PC-9 (cell line): ENCODE data around the gene DPYD. TPM values are rescaled to one million over a fixed set of nuclear protein-coding genes. Genes with fewer than 3 reads are reported as not detected.

Experiments
- BruUV-seq: library from RNA; stranded (reverse); fragments of 400-500 nt; replicated peaks from 2 replicates; lab custom pipeline; 2021; lab: Mats Ljungman, UMichigan
- CTCF ChIA-PET: fragments of 300-600 bp; sonication (Branson Sonifier 250); formaldehyde crosslinking; loops from one replicate; lab custom pipeline; 2022; ENCODE audit warnings: antibody characterized with exemption; lab: Charles Lee
- POLR2A ChIA-PET: fragments of 300-600 bp; sonication (Branson Sonifier 250); formaldehyde crosslinking; loops from one replicate; lab custom pipeline; 2022; ENCODE audit warnings: antibody characterized with exemption; ENCODE audit not compliant: unreplicated experiment; lab: Charles Lee
- DNase-seq, 2 experiments: peaks; one replicate each; pipeline versions ENCODE4 v3.0.0 to v3.0.0-alpha.2; 2015 to 2022; ENCODE audit warnings: mixed read lengths in 1 of 2
- H2AFZ ChIP-seq: fragments of 200-600 bp; sonication (generic); 2 replicates; pipeline ENCODE4 v1.8.1; 2017; ENCODE audit warnings: antibody characterized with exemption
- H3F3A ChIP-seq: fragments of 200-600 bp; sonication (generic); 2 replicates; pipeline ENCODE4 v1.8.1; 2017; ENCODE audit warnings: antibody characterized with exemption, mild to moderate bottlenecking, low read depth; ENCODE audit not compliant: insufficient read depth
- H3K27ac ChIP-seq: fragments of 200-600 bp; sonication (generic); 2 replicates; pipeline ENCODE4 v1.6.1; 2016; ENCODE audit warnings: mixed run types
- H3K27me3 ChIP-seq: fragments of 200-600 bp; sonication (generic); 2 replicates; pipeline ENCODE4 v1.6.1; 2016; ENCODE audit warnings: low read depth, mixed run types; ENCODE audit not compliant: insufficient read depth
- H3K36me3 ChIP-seq: fragments of 200-600 bp; sonication (generic); 2 replicates; pipeline ENCODE4 v1.6.1; 2016; ENCODE audit warnings: low read depth, mixed run types
- H3K4me1 ChIP-seq: fragments of 200-600 bp; sonication (generic); replicated peaks from 2 replicates; pipeline ENCODE4 v1.6.1; 2016; ENCODE audit warnings: mixed run types; ENCODE audit not compliant: insufficient read depth
- H3K4me2 ChIP-seq: fragments of 200-600 bp; sonication (generic); 2 replicates; pipeline ENCODE4 v1.6.1; 2017; ENCODE audit warnings: mixed run types
- H3K4me3 ChIP-seq: fragments of 200-600 bp; sonication (generic); 2 replicates; pipeline ENCODE4 v1.6.1; 2016; ENCODE audit warnings: mixed run types
- H3K79me2 ChIP-seq: fragments of 200-600 bp; sonication (generic); 2 replicates; pipeline ENCODE4 v1.6.1; 2017; ENCODE audit warnings: low read depth, mixed run types
- H3K9me2 ChIP-seq: fragments of 200-600 bp; sonication (generic); 2 replicates; pipeline ENCODE4 v1.8.1; 2017; ENCODE audit warnings: mild to moderate bottlenecking; ENCODE audit not compliant: insufficient read depth
- H3K9me3 ChIP-seq: fragments of 200-600 bp; sonication (generic); 2 replicates; pipeline ENCODE4 v1.8.1; 2016; ENCODE audit warnings: low read depth; ENCODE audit not compliant: insufficient read depth
- H4K20me1 ChIP-seq: fragments of 200-600 bp; sonication (generic); 2 replicates; pipeline ENCODE4 v1.8.1; 2017; ENCODE audit not compliant: insufficient read depth
- EZH2 ChIP-seq: fragments of 200-600 bp; sonication (generic); IDR thresholded peaks from 2 replicates; pipeline ENCODE4 v1.8.0; 2017; ENCODE audit warnings: antibody characterized with exemption, low read depth
- intact Hi-C: fragments of 100-400 bp; cut with micrococcal nuclease; formaldehyde crosslinking; loops from one replicate; pipeline ENCODE4 v1.10.0; 2022; ENCODE audit not compliant: unreplicated experiment
- total RNA-seq: library from RNA; stranded (reverse); gene quantifications from 2 replicates; pipeline ENCODE4 v1.2.3, GENCODE V29; 2021
- TF ChIP-seq, protein P1 (sequence below): fragments of 200-600 bp; sonication (generic); conservative IDR thresholded peaks from 2 replicates; pipeline ENCODE4 v1.6.1; 2017; ENCODE audit warnings: mixed run types, antibody characterized with exemption, mild to moderate bottlenecking, moderate library complexity

Gene DPYD
- total RNA-seq, 1 experiment from 2014 or later, result 24.1 TPM

DNA sequence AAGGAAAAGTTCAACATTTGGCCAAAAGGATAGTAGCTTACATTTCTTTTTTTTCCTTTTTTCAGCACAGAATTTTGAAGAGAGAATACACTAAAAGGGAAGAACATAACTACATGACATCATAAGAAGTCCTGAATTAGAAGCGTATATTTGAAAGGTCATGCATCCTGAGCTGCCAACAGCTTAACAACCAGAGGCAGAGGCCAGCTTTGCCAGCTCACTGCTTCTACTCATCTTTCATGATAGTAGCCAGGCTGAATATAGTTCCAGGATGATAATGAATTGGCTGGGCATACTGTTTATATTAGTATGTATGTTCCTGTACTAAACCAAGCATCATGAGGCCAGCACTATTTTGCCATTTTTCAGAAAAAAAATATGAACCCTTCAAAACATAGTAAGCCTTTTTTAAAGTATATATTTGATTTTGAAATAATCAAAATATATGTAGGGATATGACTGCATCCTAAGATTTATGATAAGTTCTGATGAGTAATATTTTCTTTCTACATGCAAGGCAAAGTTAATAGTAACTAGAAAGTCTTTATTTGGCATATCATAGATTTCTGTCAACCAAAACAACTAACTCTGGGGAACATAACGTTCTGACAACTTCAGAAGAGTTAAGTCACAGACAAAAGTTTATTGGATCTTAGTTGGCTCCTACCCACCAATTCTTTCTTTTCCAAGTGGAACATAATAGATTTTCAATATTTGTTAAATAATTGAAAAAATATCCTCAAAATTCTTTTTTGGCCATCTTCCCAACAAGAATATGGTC lies 123.2 kb downstream of the DPYD start:
- ChIA-PET POLR2A (no interaction called here), CTCF (no interaction called here)
- no peaks in the 10 kb centered on the region for H3K4me1 ChIP-seq
- no peak overlapping the region for H3K4me3 ChIP-seq
- H3F3A ChIP-seq, result no peaks in the 10 kb centered on the region
- H3K79me2 ChIP-seq, result no peaks in the 10 kb centered on the region
- no TSS peak for BruUV-seq
- H3K27ac ChIP-seq, result no peak overlapping the region
- intact Hi-C loops, result no loop called here
- no peaks in the 10 kb centered on the region for H3K27me3 ChIP-seq
- no peaks in the 10 kb centered on the region for H3K36me3 ChIP-seq
- no peak for DNase-seq
- no peak overlapping the region for H3K4me2 ChIP-seq
- H2AFZ ChIP-seq, result no peak overlapping the region
- no peaks in the 10 kb centered on the region for H3K9me2 ChIP-seq
- TF ChIP-seq, protein P1, sequence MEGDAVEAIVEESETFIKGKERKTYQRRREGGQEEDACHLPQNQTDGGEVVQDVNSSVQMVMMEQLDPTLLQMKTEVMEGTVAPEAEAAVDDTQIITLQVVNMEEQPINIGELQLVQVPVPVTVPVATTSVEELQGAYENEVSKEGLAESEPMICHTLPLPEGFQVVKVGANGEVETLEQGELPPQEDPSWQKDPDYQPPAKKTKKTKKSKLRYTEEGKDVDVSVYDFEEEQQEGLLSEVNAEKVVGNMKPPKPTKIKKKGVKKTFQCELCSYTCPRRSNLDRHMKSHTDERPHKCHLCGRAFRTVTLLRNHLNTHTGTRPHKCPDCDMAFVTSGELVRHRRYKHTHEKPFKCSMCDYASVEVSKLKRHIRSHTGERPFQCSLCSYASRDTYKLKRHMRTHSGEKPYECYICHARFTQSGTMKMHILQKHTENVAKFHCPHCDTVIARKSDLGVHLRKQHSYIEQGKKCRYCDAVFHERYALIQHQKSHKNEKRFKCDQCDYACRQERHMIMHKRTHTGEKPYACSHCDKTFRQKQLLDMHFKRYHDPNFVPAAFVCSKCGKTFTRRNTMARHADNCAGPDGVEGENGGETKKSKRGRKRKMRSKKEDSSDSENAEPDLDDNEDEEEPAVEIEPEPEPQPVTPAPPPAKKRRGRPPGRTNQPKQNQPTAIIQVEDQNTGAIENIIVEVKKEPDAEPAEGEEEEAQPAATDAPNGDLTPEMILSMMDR, result no peak
- no peak for TF ChIP-seq EZH2
- no peaks in the 10 kb centered on the region for H4K20me1 ChIP-seq
- no peaks in the 10 kb centered on the region; the same call in 1 of the 2 replicates for H3K9me3 ChIP-seq

DNA sequence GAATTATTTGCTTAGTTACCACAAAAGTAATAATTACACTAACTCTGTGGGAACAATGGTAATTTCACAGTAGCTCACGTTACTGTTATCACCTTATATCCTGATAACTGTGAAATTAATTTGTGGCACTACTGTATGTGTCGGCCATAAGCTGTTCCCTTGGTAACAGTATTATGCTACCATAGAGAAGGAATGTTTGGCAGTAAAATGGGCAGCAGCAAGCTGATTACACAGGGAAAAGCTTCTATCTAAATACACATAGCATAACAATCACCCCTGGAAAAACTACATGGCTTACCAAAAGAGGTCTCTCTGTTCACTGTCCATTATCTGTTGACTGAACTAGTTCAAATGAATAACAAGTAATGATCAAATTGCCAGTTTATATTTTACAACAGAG lies 124.1 kb downstream of the DPYD start:
- CTCF ChIA-PET, result no interaction called here
- H3K79me2 ChIP-seq, result no peaks in the 10 kb centered on the region
- H3K4me1 ChIP-seq, result no peaks in the 10 kb centered on the region
- no peak overlapping the region for H2AFZ ChIP-seq
- no peaks in the 10 kb centered on the region for H3K36me3 ChIP-seq
- BruUV-seq, result no TSS peak
- no peak overlapping the region for H3K4me3 ChIP-seq
- H3K27ac ChIP-seq, result no peak overlapping the region
- H3K4me2 ChIP-seq, result no peak overlapping the region
- intact Hi-C loops, result no loop called here
- no peaks in the 10 kb centered on the region for H3K9me2 ChIP-seq
- TF ChIP-seq, protein P1, result no peak
- TF ChIP-seq EZH2, result no peak
- H3F3A ChIP-seq, result no peaks in the 10 kb centered on the region
- H3K9me3 ChIP-seq, result no peaks in the 10 kb centered on the region; the same call in 1 of the 2 replicates
- POLR2A ChIA-PET, result no interaction called here
- no peak for DNase-seq
- H4K20me1 ChIP-seq, result no peaks in the 10 kb centered on the region
- H3K27me3 ChIP-seq, result no peaks in the 10 kb centered on the region

DNA sequence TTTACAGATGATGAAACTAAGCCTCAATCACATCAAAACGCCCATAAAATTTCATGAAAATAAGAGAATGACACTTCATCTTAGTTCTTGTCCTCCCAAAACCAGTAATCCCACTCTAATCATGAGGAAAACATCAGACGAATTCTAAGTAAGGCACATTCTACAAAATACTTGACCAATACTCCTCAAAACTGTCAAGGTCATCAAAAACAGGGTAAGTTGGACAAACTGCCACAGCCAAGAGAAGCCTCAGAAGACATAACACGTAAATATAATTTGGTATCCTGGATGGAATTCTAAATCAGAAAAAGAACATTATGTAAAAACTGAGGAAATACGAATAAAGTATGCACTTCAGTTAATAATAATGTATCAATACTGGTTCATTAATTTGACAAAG lies 128.2 kb downstream of the DPYD start:
- Histone ChIP-seq H3K27me3 (no peaks in the 10 kb centered on the region), H3K4me3 (no peak overlapping the region), H4K20me1 (no peaks in the 10 kb centered on the region), H3K9me2 (no peaks in the 10 kb centered on the region), H3K4me2 (no peak overlapping the region), H3K4me1 (no peaks in the 10 kb centered on the region), H3K9me3 (no peaks in the 10 kb centered on the region; the same call in 1 of the 2 replicates), H2AFZ (no peak overlapping the region), H3K79me2 (no peaks in the 10 kb centered on the region), H3K36me3 (no peaks in the 10 kb centered on the region), H3F3A (no peaks in the 10 kb centered on the region), H3K27ac (no peak overlapping the region)
- TF ChIP-seq EZH2, result no peak
- TF ChIP-seq, protein P1, result no peak
- intact Hi-C loops, result no loop called here
- POLR2A ChIA-PET, result no interaction called here
- DNase-seq, result no peak
- CTCF ChIA-PET, result interaction anchor here (0.6 kb wide), 1 partner anchor 212 kb away, joined by 5 read pairs; no protein-coding TSS in a partner anchor
- no TSS peak for BruUV-seq
